Inflammatory macrophage treated with lipopolysaccharide for 4 hours (primary cell): ENCODE results near the gene PTPA.
A peak's percentile ranks its signal among the peaks of the same experiment; 100 is the strongest.

Experiments used
- DNase-seq: peaks from one replicate; pipeline ENCODE4 v3.0.0-alpha.2; 2020

Gene PTPA

DNA sequence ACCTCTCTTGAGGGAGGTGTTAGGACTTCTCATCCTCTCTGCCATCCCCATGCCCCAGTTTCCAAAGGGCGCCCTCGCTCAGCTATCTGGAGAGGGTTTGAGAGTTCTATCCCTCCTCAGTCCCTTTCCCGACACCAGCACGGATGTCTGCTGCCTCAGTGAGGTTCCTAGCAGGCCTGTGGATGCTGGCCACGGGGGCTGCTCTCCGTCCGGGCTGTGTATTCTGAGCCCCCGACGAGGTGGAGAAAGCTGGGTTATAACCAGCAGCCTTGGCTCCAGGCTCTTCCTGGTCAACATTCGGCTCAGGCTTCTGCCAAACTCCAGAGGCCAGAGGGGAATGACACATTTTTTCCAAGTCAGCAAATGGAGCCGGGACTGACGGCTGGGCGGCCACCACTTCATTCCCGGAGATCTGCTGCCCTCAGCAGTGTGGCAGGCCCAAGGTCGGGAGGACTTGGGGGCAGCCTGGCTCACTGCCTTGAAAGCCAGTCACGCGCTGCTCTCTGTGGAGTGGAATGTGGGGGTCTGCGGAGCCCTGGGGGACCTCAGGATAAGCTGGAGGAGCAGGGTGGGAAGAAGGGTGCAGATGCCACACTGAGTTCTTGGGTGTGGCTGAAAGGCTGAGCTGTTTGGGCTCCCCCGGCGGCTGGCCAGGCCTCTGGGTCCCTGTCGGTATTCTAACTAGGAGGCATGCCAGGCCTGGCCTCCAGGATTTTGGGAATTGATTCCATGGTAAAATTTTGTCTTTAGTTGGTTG is 27.4 kb downstream of the PTPA start:
- DNase-seq, result no peak

GRCh38 chr9:129139233-129139992 is 28.2 kb downstream of the PTPA start:
- peak; percentile 82 for DNase-seq

DNA sequence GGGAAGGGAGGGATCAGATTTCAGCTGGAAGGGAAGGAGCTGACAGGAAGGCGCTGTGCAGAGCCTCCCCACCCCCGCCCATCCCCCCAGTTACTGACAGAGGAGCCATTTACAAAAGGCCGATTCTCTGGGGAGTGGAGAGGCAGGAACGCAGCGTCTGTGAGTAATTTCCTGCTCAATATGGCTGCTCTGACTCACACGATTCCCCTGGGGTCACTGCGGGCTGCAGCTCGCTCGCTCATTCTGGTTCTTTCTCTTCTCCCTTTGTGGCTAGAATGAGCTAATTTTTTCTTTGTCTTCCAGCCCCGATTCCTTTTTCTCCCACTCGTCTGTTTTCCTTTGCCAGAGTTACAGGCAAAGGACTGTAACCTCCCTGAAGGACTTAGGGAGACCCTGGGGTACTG is 28.8 kb downstream of the PTPA start:
- peak; percentile 97 for DNase-seq

DNA sequence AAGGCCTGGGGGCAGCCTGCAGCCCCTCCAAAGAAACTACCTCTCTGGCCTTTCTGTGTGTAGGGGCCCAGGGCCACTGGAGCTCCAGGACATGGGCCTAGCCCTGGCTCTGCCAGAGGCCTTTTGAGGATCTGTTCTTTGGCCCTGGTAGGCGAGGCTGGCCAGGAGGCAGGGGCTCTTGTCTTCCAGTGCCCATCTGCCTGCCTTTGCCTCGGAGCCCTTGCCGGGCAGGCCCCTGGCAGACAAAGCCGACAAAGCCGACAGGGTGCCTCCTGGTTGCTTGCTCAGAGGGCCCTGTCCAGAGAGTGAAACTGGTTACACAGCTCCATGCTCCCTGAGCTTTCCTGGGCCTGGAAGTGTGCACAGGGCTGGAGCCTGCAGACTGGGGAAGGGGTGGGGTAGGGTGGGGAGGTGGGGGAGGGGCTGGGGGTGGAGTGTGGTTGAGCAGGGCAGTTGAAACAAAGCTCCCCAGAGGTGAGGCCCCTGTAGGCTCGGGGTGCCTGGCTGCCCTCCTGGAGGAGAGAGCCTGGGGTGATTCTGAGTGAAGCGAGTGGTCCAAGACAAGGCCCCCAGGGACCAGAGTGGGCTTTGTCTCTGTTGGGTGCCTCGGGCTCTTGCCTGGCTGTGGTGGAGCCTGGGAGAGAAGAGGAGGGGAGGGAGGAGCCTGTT is 29.3 kb downstream of the PTPA start:
- DNase-seq, result peak; percentile 30

GRCh38 chr9:129141066-129142041 is 30.1 kb downstream of the PTPA start:
- DNase-seq, result peak; percentile 83

GRCh38 chr9:129142138-129142935 is 31.1 kb downstream of the PTPA start:
- no peak for DNase-seq

DNA sequence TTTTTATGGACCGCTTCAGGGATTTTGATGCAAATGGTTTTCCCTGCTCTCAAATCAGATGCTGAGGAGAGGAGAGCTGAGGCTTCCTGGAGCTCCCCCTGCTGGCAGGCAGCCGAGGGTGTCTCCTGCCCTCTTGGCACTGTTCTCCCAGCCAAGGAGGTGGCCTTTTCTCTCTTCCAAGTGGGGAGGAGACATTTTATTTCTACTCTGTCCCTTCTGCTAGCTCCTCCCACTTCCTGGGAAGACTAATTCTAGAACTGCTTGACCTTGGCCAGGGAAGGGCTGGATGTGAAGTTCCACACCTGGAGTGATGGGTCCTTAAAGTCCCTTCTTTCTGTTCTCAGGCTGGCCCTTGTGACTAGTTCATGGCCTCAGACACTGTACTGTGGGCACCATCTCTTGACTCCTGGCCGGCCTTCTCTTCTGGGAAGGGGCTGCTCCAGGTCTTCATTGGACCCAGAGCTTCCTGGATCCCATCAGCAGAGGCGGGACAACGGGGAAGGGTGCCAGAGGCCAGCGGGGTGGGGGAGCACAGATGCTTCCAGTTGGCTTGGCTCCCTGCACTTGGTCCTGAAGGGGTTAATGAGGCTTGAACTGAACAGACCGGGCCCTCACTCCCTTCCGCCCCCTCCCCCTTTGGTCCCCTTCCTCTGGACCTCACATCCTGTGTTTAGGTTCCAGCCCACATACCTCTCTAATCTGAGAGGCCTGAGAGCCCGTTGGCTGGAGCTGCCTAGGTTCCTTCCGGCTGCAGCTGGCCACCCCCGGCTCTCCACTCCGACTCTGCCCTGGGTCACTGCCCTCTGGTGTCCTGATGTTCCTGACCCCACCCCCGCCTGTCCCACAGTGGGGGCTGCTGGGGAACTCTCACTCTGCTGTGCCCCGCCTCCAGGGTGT is 32.1 kb downstream of the PTPA start:
- peak; percentile 73 for DNase-seq

GRCh38 chr9:129145316-129145715 is 34.1 kb downstream of the PTPA start:
- DNase-seq, result no peak

- DNase-seq, result no peak
Measured at GRCh38 chr9:129145841-129146292, 34.7 kb downstream of the PTPA start.

- DNase-seq, result no peak
Measured at GRCh38 chr9:129146441-129146941, 35.3 kb downstream of the PTPA start.

DNA sequence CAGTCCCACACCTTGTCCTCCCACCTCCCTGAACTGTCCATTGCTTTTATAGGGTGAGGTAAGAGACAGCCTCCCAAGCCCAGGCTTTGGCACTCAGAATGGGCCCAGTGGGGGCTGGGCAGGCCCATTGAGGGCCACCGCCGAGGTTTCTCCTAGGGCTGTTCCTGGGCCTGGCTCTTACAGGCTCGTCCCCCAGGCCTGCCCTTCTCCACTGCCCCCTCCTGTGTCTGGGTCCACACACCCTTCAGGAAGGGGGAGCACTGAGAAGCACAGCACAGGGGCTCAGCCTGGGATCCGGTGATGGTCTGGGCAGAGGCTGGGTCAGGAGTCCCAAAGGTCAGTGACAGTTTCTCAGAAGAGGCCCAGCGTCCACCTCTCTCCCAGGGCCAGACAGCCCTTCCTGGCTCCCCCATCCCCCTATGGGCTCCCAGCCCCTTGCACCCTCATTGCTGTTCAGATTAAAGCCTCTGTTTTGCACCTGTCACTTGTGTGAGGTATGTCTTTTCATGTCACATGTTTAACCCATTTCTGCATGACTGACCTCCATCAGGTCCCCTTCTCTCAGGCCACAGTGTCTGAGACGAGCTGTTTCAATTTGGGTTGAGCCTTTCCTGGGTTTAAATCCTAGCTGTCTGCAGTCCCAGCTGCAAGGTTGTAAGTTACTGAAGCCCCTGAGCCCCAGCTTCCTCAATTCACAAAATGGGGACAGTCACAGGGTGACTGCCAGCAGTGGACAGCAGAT is 37.4 kb downstream of the PTPA start:
- DNase-seq, result no peak

DNA sequence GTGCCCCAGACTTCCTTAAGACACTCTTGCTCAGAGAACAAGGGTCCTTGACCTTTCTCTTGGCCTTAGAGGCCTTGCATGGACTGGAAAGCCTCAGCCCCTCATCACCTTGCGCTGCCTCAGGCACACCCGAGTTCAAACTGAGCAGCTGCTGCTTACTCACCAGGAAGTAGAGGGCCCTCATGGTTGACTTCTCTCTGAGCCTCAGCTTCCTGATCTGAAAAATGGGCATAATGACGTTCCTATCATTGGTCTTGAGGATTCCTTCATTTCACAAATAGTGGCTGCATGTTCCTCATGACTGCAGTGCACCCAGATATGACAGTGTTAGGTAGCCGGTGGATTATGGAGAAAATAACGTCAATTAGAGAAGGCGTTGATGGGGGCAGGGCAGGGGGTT is 38.2 kb downstream of the PTPA start:
- no peak for DNase-seq

DNA sequence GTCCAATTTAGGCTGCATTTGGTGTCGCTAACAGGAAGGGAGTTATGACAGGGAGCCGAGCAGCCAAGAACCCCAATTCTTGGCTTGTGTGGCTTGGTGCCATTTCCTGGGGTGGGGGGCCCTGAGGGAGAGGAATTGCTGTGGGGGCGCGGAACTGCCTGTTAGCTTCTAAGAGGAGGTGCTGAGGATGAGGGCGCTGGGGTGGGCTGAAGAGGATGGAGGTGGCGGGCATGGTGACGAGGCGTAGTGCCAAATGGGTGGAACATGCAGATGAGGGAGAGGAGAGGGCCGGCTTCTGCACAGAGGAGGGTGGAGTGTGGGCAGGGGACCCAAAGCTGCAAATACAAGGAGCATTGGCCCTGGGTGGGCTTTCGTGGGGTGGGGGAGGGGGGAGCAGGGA is 38.9 kb downstream of the PTPA start:
- DNase-seq, result no peak

- DNase-seq, result no peak
Measured at GRCh38 chr9:129150672-129151211, 39.5 kb downstream of the PTPA start.

DNA sequence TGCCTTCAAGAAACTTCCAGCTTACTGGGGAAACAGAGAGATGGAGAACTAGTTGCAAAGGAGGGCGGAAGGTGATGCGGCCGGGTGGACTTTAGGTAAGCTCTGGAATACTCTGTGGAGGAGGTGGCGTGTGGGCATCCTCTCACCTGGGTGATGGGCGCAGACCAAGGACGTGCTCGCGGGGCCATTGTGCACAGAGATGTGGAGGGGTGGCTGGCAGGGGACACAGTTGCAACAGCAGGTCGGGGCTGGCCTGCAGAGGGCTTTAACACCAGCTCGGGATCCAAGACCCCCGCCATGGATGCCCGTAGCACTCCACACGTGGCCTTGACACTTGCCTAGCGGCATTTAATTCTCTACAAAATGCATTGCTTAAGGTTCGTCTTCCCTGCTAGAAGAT is 40.3 kb downstream of the PTPA start:
- DNase-seq, result no peak

GRCh38 chr9:129154866-129155477 is 43.8 kb downstream of the PTPA start:
- DNase-seq, result no peak

GRCh38 chr9:129156163-129156562 is 44.9 kb downstream of the PTPA start:
- DNase-seq, result no peak

GRCh38 chr9:129160712-129161533 is 49.7 kb downstream of the PTPA start:
- DNase-seq, result no peak
